Loucy (cell line): ENCODE results near the gene IQCH.

ENCODE experiments used
- CTCF ChIP-seq: fragments of 200-600 bp; sonication (generic); conservative IDR thresholded peaks from 2 replicates; pipeline ENCODE4 v1.5.1; 2014; ENCODE audit warnings: mild to moderate bottlenecking, antibody characterized with exemption, low read length
- EZH2phosphoT487 ChIP-seq: fragments of 200-600 bp; IDR thresholded peaks from 2 replicates; pipeline ENCODE4 v1.6.1; 2018; ENCODE audit warnings: antibody characterized with exemption, mild to moderate bottlenecking, moderate library complexity, borderline replicate concordance

DNA sequence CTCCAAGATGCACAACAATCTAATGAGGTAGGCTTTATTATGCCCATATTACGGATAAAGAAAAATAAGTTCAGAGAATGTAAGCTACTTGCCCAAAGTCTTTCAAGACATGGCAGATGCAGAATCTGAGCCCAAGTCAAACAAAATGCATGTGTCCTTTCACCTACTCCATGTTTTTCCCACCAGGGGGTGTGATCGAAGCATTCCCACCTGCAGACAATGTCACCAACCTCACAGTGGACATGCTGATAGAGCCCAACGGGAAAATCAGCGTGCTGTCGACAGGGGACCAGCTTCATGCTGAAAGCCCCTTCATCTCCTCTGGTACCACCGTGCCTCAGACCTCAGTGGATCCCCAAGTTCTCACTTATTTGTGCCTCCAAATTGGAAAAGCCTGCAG, 166.5 kb downstream of the IQCH start:
- TF ChIP-seq CTCF = no peak; the same call in 1 of the 2 replicates
- TF ChIP-seq EZH2phosphoT487 = no peak
